Measurements from ENCODE around the gene CASP14. TPM values are rescaled to one million over a fixed set of nuclear protein-coding genes. Genes with fewer than 3 reads are reported as not detected.

The CASP14 gene
- total and polyA plus RNA-seq, 2 of the 8 experiments (the other 6 are each of a cell fraction or from before 2014, with no cell fraction given): not detected

GRCh38 chr19:15081911-15082310, 32.6 kb downstream of the CASP14 start, which contains the start of gene OR1I1:
Gene OR1I1, plus strand, starts transcription at chr19:15082211. Its CDS starts 4,855 bp downstream, at chr19:15087066.
- no peak within 1 kb of the TSS for H3K56ac ChIP-seq (replicated peaks; ENCODE audit: insufficient read length, low read depth, low read length)
- no peak within 1 kb of the TSS for H3K9ac ChIP-seq (replicated peaks in 1 of 4; ENCODE audit: extremely low read depth in 1 of 4, low read depth in 3 of 4, low read length in 3 of 4)
- no peak within 1 kb of the TSS for H3K4me3 ChIP-seq (ENCODE audit: extremely low read depth in 1 of 4, insufficient read depth in 2 of 4, low read depth in 3 of 4, low read length in 4 of 4)
- H3K36me3 ChIP-seq (ENCODE audit: control insufficient read depth in 2 of 4, insufficient read depth in 4 of 4, low read length in 3 of 4): no peaks in the 10 kb centered on the region
- H2BK120ac ChIP-seq (replicated peaks; ENCODE audit: low read depth, low read length): no peak within 1 kb of the TSS
- H4K91ac ChIP-seq (replicated peaks; ENCODE audit: insufficient read length, low read length): no peak within 1 kb of the TSS
- H3K9me3 ChIP-seq (ENCODE audit: insufficient read depth in 2 of 2, low read depth in 1 of 2, low read length in 1 of 2): peaks cover 3% of the 10 kb centered on the region in 2 experiments; a peak in 2 of 4 replicates
- H4K5ac ChIP-seq (ENCODE audit: insufficient read length, low read depth, low read length): no peak within 1 kb of the TSS
- ChIA-PET POLR2A (ENCODE audit: partially characterized antibody) (no interaction called here), CTCF (ENCODE audit: partially characterized antibody) (interaction anchor here (0.8 to 4.0 kb wide), 5 partner anchors 9 to 296 kb away, joined by 3 to 15 read pairs (median 7); no protein-coding TSS in a partner anchor)
- no peak within 1 kb of the TSS for H3K4me2 ChIP-seq (ENCODE audit: insufficient read depth in 1 of 2, low read depth in 2 of 2, low read length in 2 of 2)
- no peak within 1 kb of the TSS for H3K27ac ChIP-seq (ENCODE audit: low read depth, low read length)
- no peak within 1 kb of the TSS for H3K18ac ChIP-seq (ENCODE audit: extremely low read depth, low read length)
- no peaks in the 10 kb centered on the region for H4K20me1 ChIP-seq (replicated peaks in 1 of 2; ENCODE audit: control insufficient read depth in 1 of 2, insufficient read depth in 2 of 2, low read length in 2 of 2)
- 0 out of 2 replicates have a peak, but pooled peaks cover under 1% of the 10 kb centered on the region for H3K23me2 ChIP-seq (ENCODE audit: low read depth, low read length)
- H3K79me2 ChIP-seq (ENCODE audit: control insufficient read depth in 1 of 2, insufficient read depth in 2 of 2, low read length in 2 of 2): no peaks in the 10 kb centered on the region
- no peak within 1 kb of the TSS for H2BK5ac ChIP-seq (ENCODE audit: low read depth, low read length)
- no peak within 1 kb of the TSS for H2AFZ ChIP-seq (ENCODE audit: low read length)
- H3K4ac ChIP-seq (replicated peaks; ENCODE audit: insufficient read length, low read depth, low read length): no peak within 1 kb of the TSS
- no peaks in the 10 kb centered on the region for H3K79me1 ChIP-seq (ENCODE audit: low read depth, low read length)
- no peak within 1 kb of the TSS for H2BK20ac ChIP-seq (ENCODE audit: low read length)
- no peaks in the 10 kb centered on the region for H3K4me1 ChIP-seq (replicated peaks in 1 of 4; ENCODE audit: control insufficient read depth in 3 of 4, insufficient read depth in 4 of 4, low read length in 3 of 4)
- H3K27me3 ChIP-seq (replicated peaks in 1 of 4; ENCODE audit: control insufficient read depth in 3 of 4, extremely low read depth in 1 of 4, insufficient read depth in 3 of 4, low read length in 3 of 4): no peaks in the 10 kb centered on the region
- no peak for FAIRE-seq
- no peak for DNase-seq (ENCODE audit: low read depth in 1 of 2, low spot score in 2 of 2)
- no peak within 1 kb of the TSS for H3K23ac ChIP-seq (ENCODE audit: insufficient read length)
- no peak within 1 kb of the TSS for H2AK5ac ChIP-seq (ENCODE audit: low read depth, low read length)
- no peak within 1 kb of the TSS for H2BK15ac ChIP-seq (ENCODE audit: low read length)
- no peak within 1 kb of the TSS for H3K14ac ChIP-seq (ENCODE audit: insufficient read length)
- WGBS, 2 experiments (ENCODE audit: extremely low coverage in 1 of 2, insufficient coverage in 1 of 2, insufficient read length in 1 of 2, insufficient replicate concordance in 2 of 2, low coverage in 1 of 2, low lambda C conversion rate in 2 of 2, missing lambda C conversion rate in 1 of 2): 84% methylated on average over 6 of the region's 6 CpGs; no CpG with 5 or more reads in 1 of the 2 experiments
- H2BK12ac ChIP-seq (ENCODE audit: low read depth, low read length): no peak within 1 kb of the TSS
- no peak within 1 kb of the TSS for H4K8ac ChIP-seq (ENCODE audit: extremely low read depth, insufficient read depth, low read length)
- no peak for TF ChIP-seq ATF3 (IDR thresholded peaks at IDR 0.05; ENCODE audit: insufficient read depth, low read depth, low read length)
- no peak for TF ChIP-seq CBX5 (IDR thresholded peaks at IDR 0.05; ENCODE audit: low read depth, low read length)
- TF ChIP-seq JUND (IDR thresholded peaks at IDR 0.05; ENCODE audit: low read length): no peak
- no peak for TF ChIP-seq TAF1 (IDR thresholded peaks at IDR 0.05; ENCODE audit: low read depth, low read length)
- TF ChIP-seq NANOG (IDR thresholded peaks at IDR 0.05; ENCODE audit: insufficient read depth, low read depth, low read length, poor library complexity, severe bottlenecking): no peak
- TF ChIP-seq RFX5 (IDR thresholded peaks at IDR 0.05; ENCODE audit: borderline replicate concordance, low read depth, low read length): no peak
- TF ChIP-seq CREB1 (IDR thresholded peaks at IDR 0.05): no peak
- no peak for TF ChIP-seq RAD21 (IDR thresholded peaks at IDR 0.05 in 1 of 2, conservative IDR thresholded peaks at IDR 0.05 in 1 of 2; ENCODE audit: low read depth in 2 of 2, low read length in 2 of 2)
- TF ChIP-seq CHD2 (IDR thresholded peaks at IDR 0.05; ENCODE audit: low read length): no peak
- TF ChIP-seq CTBP2 (IDR thresholded peaks at IDR 0.05; ENCODE audit: borderline replicate concordance, insufficient read depth, insufficient read length, low read length): no peak
- TF ChIP-seq GTF2F1 (IDR thresholded peaks at IDR 0.05; ENCODE audit: borderline replicate concordance, low read depth, low read length): no peak
- no peak for TF ChIP-seq SIN3A (conservative IDR thresholded peaks at IDR 0.05 in 1 of 2, IDR thresholded peaks at IDR 0.05 in 1 of 2; ENCODE audit: low read depth in 1 of 2, low read length in 2 of 2)
- no peak for TF ChIP-seq CHD1 (IDR thresholded peaks at IDR 0.05; ENCODE audit: low read depth, low read length)
- no peak for TF ChIP-seq POU5F1 (IDR thresholded peaks at IDR 0.05; ENCODE audit: low read depth, low read length)
